Right renal cortex interstitium (tissue), 3 donors: ENCODE results near the gene SUZ12. TPM values are rescaled to one million over a fixed set of nuclear protein-coding genes. Genes with fewer than 3 reads are reported as not detected.
A peak's percentile ranks its signal among the peaks of the same experiment; 100 is the strongest.
"Not testable (repeated sequence)": the region's sequence is repeated elsewhere in the genome, so short reads cannot be mapped to it uniquely, and the experiment has no call there.

Experiments used
- DNase-seq, 3 donors: peaks; one replicate each; pipeline ENCODE4 v3.0.0-alpha.2; 2013; ENCODE audit warnings: low read depth in 3 of 3, low spot score in 2 of 3
- polyA plus RNA-seq, 3 donors: library from polyadenylated mRNA; unstranded; fragments of 120-200 nt; gene quantifications; one replicate each; pipeline ENCODE4 v1.2.1, GENCODE V29; 2013; ENCODE audit not compliant: insufficient read length in 3 of 3

SUZ12 gene
- polyA plus RNA-seq = 10 to 100 TPM; 47.8 to 49.7 (median 48.7) TPM

DNA sequence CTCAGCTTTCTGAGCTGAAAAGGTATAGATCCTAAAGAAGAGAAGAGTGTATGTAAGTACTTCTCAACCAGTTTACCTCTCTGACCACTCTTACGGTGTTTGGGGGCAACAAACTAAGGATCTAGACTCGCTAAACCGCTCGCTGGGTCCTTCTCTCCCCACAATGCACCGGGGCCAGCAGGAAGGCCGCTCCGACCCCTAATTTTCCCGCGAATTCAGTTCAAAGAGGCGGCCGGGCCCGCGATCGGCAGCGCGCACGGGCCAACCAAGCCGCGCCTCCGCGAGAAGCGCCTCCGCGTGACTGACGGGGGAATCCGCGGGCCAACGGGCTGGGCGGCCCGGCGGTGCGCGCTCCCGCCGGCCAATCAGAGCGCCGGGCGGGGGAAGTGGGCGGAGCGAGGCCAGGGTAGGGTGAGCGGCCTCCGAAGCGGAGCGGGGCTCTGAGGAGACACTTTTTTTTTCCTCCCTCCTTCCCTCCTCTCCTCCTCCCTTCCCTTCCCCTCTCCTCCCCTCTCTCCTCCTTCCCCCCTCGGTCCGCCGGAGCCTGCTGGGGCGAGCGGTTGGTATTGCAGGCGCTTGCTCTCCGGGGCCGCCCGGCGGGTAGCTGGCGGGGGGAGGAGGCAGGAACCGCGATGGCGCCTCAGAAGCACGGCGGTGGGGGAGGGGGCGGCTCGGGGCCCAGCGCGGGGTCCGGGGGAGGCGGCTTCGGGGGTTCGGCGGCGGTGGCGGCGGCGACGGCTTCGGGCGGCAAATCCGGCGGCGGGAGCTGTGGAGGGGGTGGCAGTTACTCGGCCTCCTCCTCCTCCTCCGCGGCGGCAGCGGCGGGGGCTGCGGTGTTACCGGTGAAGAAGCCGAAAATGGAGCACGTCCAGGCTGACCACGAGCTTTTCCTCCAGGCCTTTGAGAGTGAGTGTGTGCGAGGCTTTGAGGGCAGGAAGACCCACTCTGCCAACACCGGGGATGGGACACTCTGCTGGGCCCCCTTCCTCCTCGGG lies at the start of gene SUZ12:
Gene SUZ12, plus strand, starts transcription at position 393 of the 995 bp plus-strand sequence. Its CDS starts 240 bp downstream, at position 633.
- DNase-seq = peak; percentile 73 to 83 (median 75)

DNA sequence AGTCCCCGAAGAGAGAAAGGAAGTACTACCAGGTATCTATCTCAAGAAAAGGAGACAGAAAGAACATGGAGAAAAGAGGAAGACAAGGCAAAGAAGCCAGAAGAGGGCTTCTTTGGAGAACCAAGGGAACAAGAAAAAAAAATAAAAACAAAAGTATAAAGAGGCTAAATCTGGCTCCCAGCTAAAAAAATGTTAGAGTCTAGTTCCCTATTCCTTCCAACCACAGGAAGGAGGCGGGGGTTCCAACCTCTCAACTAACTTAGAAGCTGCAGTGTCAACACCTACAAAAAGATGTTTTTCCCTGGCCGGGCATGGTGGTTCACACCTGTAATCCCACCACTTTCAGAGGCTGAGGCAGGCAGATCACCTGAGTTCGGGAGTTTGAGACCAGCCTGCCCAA lies 48.7 kb upstream of the SUZ12 start:
- no peak for DNase-seq

DNA sequence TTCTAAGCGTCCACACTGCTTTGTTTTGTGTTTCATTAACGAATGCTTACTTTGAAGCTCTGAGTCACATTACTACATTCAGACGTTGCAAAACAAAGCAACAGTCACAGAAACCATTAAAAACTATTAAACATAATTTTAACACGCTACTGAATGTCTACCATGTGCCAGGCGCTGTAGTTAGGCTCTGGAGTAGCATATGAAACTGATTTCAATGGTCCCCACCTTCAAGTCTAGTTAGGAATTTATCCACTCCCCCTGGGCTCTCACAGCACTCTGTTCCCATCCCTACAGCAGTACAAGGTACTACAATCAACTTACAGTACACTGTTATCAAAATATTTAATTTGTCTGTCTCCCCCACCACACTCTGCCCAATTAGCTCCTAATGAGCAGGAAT lies 35.9 kb upstream of the SUZ12 start:
- no peak for DNase-seq

DNA sequence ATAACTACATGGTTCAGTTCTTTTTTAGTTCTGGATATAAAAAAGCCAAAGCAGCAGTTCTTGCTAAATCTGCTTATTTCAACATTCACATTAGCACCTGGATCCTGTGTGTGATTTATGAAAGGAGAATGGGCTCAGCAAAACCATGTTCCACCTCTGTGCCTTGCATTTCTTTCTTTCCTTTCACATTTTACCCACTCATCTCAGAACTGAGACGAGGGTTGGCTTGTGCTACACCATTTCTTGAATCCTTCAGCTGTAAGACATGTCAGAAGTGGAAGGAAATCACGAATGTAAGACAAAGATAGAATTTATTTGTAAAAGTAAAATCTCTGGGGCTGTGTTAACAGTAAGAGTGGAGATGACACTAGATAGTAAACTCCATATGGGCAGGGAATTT lies 34.1 kb upstream of the SUZ12 start:
- no peak for DNase-seq

DNA sequence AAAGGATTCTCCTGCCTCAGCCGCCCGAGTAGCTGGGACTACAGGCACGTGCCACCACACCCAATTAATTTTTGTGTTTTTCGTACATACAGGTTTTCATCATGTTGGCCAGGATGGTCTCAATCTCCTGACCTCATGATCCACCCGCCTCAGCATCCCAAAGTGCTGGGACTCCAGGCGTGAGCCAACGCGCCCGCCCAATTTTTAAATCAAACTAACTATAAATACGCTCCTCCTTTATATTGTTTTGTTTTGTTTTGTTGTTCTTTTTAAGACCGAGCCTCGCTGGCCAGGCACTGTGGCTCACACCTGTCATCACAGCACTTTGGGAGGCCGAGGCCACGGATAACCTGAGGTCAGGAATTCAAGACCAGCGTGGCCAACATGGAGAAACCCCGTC lies 33.4 kb upstream of the SUZ12 start:
- no peak for DNase-seq

DNA sequence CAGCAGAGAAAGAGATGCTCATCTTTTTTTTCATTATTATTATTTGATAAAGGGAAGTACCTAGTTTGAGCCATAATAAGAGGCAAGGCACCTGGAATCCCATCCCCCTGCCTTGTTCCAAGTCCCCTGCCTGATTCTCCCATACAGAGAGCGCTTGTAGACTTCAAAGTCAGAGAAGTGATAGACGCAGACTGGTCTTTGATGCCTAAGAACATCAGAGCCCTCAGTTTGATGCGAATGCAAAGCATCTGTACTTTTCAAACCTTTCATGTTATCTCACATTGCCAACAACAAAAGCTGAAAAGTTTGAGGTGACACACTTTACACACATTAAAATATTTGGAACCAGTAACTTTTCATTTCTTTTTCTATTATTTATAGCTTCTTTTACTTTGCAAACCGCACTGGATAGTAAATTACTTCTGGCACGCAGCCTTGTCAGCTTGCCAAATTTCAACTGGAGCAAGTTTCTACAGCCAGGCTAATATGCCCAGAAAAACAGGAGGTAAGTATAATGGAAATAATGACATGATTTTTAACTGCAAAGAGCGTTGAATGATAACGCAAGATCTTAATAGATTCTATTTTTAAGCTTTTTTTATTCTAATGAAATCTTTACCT lies 29.4 kb upstream of the SUZ12 start:
- DNase-seq = no peak

DNA sequence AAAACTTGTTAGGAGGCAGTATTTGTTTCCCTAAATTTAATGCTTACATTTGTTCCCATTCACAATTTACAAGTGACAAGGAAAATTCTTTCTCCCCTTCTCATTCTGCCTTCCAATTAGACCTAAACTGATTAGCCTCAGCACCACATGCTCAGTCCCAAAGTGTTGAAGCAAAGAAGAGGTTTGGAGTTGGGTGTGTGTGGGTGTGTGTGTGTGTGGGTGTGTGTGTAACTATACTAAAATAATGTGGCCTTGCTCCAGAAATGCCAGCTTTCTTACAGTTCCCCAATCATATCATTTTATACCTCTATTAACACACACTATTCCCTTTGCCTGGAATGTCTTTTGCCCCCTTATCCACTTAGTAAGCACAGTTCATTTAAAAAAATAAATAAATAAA lies 28.4 kb upstream of the SUZ12 start:
- no peak for DNase-seq

DNA sequence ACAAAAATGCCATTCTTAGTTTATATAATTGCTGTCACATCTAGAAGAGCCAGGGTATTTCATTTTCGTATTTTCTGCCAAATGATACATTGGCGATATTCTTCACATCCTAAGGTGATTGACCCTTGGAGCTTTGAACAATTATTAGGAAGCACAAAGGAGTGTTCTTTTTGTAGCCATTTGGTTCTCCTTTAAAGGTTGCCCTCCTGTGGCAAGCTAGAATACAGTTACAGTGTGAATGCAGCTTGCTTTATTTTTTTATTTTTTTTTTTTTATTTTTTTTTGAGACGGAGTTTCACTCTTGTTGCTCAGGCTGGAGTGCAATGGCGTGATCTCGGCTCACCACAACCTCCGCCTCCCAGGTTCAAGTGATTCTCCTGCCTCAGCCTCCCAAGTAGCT lies 24.1 kb upstream of the SUZ12 start:
- DNase-seq = not testable (repeated sequence)

DNA sequence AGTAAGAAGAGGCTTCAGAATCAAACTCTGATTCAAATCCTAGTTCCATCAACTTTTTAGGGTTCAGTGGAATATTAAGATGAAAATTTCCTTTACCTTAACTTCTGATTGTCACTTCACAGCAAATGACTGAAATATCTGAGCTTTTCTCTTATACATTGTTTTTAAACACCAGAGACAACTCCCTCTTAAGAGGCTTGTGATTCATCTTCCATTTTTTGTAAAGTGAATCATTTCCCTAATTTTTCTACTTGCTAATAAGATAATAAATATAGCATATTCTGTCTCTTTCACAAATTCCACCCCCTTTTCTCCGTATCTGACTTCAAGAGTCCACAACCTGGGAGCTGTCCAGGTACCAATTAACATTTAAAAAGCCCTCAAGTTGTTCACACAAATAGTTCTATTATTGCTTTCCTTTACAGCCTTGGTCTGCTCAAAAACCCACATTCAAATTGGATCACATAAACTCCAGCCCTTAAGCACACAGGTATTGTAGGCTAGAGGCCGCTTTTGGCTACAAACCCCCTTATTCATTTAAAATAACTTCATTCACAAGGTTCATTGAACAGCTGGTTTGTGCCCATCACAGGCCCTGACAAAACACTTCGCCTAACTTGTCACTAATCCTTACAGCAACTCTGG lies 21.2 kb upstream of the SUZ12 start:
- DNase-seq = no peak

DNA sequence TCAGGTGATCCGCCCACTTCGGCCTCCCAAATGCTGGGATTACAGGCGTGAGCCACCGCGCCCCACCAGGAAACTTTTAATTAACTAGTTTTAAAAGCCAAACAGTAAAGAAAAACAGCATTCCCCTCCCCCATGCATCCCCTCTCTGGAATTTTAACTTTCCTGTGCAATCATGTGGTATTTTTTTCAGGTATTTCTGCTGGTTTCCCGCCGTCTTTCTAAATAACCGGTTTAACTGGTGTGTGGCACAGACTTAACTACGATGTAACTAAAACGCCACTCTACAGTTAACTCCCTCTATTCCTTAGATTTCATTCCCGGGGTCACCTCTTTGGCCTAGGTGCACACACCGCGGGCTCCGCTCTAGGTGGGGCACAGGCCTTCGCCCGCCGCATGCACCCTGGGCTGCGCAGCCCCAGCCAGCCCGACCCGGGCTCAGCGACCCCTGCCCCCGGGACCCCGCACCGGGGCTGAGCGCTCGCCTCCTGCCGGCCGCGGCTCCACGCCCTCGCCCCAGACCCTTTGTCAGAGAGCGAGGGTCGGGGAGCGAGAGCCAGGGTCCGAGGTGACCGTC lies 20.2 kb upstream of the SUZ12 start:
- no peak for DNase-seq

DNA sequence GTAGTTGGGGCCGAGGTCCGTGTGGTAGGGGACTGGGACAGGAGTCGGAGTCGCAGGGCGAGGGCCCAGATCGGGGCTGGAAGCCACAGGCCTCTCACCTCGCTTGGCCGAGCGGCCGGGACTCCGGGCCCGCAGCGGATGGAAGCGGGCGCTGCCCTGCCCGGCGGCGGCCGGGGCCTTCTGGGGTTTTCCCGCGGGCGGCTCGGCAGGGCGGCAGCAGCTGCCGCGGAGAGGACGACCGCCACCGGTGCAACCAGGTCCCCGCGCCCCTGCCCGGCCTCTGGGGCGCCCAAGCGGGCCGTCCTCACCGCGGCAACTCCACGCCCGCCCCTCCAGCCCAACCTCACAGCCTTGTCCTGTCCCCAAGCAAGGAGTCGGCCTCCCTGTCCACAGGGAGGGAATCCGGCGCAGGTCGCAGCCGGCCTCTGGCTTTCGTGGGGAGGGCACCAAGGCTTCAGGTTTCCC lies 19.7 kb upstream of the SUZ12 start:
- DNase-seq = no peak

DNA sequence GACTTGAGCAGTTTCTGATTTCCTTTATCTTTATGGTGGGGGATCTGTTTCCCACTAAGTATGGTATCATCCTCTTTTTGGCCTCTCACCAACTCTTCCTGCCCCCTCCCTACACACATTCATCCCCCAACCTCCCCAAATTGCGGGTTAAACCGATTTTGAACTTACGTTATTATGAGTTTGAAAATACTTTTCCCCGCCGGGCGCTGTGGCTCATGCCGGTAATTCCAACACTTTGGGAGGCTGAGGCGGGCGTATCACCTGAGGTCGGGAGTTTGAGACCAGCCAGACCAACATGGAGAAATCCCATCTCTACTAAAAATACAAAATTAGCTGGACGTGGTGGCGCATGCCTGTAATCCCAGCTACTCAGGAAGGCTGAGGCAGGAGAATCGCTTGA lies 19.1 kb upstream of the SUZ12 start:
- not testable (repeated sequence) for DNase-seq

DNA sequence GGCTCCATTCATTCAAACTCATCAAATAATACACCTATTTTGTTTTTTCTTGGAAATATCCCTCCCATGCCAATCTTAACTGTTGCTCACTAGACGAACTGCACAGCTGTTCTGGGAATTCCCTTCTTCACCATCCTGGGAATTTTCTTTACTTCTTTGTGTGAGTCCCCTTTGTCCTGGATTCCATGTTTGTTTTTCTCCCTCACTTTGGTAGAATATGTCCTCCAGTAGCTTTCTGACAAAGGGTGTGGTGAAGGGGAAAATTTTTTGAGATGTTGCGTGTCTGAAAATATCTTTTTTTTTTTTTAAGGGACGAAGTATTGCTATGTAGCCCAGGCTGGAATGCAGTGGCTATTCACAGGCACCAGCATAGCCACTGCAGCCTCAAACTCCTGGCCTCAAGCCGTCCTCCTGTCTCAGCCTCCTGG lies 18.1 kb upstream of the SUZ12 start:
- DNase-seq = no peak

DNA sequence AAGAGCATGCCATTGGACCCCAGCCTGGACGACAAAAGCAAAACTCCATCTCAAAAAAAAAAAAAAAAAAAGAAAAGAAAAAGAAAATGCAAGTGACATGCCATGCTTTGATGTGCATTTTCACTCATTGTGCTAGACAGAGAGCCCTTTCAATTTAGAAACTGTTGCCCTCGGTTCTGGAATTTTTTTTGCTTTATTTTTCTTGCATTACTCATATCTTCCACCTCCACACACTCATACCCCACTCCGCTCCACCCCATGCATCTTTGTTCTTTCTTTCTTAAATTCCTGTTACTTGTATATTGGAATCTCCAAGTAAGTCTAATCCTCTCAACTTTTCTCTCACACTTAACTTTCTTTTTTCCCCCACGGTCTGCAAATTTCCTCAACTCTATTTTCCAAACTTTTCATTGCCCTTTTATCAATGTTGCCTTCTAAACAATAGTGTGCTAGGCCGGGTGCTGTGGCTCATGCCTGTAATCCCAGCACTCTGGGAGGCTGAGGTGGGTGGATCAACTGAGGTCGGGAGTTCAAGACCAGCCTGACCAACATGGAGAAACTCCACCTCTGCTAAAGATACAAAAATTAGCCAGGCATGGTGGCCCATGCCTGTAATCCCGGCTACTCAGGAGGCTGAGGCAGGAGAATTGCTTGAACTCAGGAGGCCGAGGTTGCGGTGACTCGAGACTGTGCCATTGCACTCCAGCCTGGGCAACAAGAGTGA lies 16.8 kb upstream of the SUZ12 start:
- no peak for DNase-seq

DNA sequence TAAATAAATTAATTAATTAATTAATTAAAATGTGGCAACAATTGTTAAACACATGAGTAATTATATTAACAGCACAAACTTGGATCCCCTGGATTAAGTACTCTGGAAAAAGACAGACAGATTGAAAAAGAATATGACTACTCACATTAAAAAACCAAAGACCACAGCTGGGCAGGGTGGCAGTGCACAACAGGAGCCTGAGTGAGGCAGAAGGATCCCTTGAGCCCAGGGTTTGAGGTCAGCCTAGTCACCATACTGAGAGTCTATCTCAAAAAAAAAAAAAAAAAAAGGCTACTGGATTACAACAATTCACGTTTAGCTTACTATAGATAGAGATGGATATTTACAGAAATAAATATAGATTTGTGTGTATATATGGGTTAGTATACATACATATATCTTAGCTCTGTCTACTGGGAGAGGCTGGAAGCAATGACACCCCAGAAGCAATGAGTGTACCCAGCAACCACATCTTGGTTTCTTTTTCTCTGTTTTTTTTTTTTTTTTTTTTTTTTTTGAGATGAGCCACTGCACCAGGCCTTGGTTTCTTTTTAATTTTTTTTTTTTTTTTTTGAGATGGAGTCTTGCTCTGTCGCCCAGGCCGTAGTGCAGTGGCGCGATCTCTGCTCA lies 10.6 kb upstream of the SUZ12 start:
- no peak for DNase-seq

DNA sequence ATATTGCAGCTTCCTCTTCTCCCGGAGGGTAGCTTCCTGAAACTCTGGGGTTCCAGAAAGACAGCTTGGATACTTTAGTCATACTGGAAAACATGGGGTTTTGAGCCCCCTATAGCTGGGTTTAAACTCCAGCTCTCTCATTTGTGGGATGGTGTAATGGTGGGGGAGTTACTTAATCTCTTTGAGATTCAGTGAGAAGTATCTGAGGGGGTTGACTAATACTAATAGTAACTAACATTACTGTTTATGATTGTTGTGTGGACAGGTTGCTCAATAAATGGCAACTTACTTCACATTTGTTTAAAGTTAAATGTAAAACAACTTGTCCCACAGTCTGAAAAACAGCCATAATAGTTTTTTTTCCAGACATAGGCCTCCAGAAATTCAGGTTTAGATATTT lies 5.1 kb upstream of the SUZ12 start:
- DNase-seq = no peak

DNA sequence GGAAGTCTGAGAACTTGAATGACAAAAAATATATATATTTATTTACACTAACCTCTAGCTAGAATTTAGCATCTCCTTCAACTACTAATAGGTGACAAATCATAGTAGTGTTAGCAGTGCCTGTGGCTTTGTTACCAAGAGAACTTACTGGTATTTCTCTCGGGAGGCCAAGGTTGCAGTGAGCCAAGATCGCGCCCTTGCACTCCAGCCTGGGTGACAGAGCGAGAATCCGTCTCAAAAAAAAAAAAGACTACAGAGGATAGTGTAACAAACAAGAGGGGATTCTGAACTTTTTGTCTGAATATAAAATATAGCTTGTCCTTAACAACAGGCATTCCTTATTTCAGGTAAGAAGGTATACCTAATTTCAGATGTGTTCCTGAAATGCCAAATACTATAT lies 1.3 kb upstream of the SUZ12 start:
- DNase-seq = no peak

DNA sequence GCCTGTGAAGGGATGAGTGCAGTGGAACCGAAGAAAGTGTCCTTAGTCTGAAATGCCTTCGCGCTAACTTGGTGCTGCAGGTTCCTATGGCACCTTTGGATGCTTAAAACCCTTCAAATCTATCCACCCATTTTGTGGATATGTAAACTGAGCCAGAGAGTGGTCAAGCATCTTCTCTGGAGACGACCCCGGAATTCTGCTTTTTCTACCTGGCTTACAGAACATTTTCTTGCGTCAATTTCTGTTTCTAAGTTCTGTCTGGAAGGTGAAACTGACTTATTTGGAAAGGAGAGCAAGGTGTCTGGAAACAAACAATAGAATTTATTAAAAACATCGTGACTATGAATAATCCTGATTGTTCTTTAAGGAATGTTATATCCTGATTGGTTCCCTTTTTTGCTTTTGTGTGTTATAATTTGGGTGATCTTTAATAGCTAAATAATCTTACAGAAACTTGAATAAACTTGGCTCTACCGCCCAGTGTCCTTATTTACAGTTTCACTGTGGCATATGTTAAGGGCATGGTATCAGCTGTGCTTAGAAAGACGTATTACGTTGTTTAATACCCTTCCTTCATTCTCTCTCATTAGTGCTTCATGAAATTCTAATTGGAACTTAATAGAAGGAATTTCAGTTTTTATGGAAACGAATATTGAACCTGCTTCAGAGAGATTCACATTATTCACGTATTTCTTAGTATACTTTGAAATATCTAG lies 1.3 kb downstream of the SUZ12 start:
- DNase-seq = not testable (repeated sequence)

DNA sequence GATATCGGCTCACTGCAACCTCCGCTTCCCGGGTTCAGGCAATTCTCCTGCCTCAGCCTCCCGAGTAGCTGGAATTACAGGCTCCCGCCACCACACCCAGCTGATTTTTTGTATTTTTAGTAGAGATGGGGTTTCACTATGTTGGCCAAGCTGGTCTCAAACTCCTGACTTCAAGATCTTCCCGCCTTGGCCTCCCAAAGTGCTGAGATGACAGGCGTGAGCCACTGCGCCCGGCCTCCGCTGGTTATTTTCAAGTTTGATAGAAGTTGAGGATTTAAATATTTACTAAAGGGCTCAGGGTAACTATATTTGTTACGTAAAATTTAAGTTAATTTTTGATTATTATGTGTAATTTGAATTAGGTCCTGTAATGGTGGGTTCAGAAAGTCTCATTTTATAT lies 5.1 kb downstream of the SUZ12 start:
- not testable (repeated sequence) for DNase-seq
